ENCODE results near the gene LUM. TPM values are rescaled to one million over a fixed set of nuclear protein-coding genes. Genes with fewer than 3 reads are reported as not detected.
A peak's percentile ranks its signal among the peaks of the same experiment; 100 is the strongest.

The LUM gene
- total and polyA plus RNA-seq, 2 donors, result 745 to 2,635 TPM

- Histone ChIP-seq H3K4me1 (ENCODE audit: insufficient read depth) (no peaks in the 10 kb centered on the region), H3K4me3 (ENCODE audit: low read depth, low read length) (no peak overlapping the region), H3K27ac (ENCODE audit: low read depth) (no peak overlapping the region), H3K36me3 (ENCODE audit: insufficient read depth) (no peaks in the 10 kb centered on the region)
- 89% methylated on average over 3 of the region's 3 CpGs for WGBS
- no peak for DNase-seq (ENCODE audit: extremely low spot score)
Measured at GRCh38 chr12:91127751-91128150, 16.5 kb upstream of the LUM start.

DNA sequence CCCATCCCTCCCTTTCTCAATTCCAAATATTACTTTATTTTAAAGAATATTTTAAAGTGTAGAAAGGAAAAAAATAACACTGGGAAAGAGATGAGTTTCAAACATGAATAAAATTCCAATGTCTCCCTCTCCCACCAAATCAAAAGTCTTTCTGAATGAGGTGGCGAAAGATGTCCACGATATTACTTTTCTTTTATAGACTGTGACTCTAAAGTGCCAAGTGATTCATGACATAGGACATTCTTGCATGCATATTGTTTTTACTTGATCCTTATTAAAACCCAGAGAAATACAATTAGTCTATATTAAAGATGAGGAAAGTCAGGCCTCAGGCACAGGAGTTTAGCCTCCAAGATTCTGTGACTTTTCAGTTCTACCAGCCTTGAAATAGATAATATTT lies 16.0 kb upstream of the LUM start:
- Histone ChIP-seq H3K27ac (ENCODE audit: low read depth) (no peak overlapping the region), H3K4me3 (ENCODE audit: low read depth, low read length) (no peak overlapping the region), H3K4me1 (ENCODE audit: insufficient read depth) (no peaks in the 10 kb centered on the region), H3K36me3 (ENCODE audit: insufficient read depth) (no peaks in the 10 kb centered on the region)
- DNase-seq (ENCODE audit: extremely low spot score), result no peak
- WGBS, result 84% methylated on average over 2 of the region's 2 CpGs

DNA sequence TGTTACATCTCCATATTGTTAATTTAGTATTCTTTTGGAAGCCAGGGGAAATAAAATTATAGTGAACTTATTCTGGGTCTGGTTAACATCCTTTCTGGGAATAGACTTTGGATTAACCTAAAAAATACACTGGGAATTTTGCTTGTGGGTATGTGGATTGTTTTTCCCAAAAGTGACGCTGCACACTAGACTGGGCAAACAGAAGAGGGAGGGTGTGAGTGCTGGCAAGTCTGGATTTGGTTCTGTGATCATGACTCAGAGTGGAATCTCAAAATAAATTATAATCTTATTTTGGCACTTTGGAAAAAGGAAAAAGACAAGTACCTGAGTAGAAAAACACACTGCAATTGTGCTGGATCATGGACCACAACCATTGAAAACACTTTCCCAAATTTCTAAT lies 15.2 kb upstream of the LUM start:
- no peak for DNase-seq (ENCODE audit: extremely low spot score)

DNA sequence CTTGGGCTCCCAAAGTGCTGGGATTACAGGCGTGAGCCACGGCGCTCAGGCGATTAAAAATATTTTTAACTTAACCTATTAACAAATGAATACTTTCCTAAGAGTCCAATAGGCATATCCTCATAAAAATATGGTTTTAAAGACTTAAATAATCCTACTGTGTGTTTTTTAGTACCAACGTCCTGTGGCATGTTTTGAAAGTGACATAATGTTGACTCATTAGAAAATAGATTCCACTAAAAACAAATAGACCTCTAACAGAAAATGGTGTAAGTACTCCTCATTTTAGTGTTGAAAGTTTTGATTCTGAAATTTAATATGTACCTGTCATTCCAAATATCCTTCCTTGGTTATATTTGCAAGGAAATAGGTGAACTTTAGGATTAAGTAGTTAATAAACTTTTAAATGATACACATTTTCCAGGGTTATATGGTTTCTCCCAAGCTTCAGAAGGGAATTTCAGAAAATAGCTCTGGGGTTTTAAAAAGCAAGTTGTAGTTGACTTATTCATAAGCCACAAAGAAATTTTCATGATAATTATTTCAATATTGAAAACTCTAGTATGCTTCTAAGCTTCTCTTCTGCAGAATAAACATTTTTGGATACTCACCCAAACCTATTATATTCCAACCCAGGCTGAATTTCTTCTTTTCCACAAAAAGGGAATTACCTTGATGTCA lies 12.1 kb upstream of the LUM start:
- no peak overlapping the region for H3K4me3 ChIP-seq (ENCODE audit: low read depth, low read length)
- no peak for DNase-seq (ENCODE audit: extremely low spot score)

More for the DNA sequence above, 15.2 kb upstream of the LUM start:
- 60% methylated on average over 1 of the region's 1 CpG for WGBS
- Histone ChIP-seq H3K27ac (ENCODE audit: low read depth) (no peak overlapping the region), H3K4me1 (ENCODE audit: insufficient read depth) (no peaks in the 10 kb centered on the region), H3K4me3 (ENCODE audit: low read depth, low read length) (no peak overlapping the region), H3K36me3 (ENCODE audit: insufficient read depth) (no peaks in the 10 kb centered on the region)

DNA sequence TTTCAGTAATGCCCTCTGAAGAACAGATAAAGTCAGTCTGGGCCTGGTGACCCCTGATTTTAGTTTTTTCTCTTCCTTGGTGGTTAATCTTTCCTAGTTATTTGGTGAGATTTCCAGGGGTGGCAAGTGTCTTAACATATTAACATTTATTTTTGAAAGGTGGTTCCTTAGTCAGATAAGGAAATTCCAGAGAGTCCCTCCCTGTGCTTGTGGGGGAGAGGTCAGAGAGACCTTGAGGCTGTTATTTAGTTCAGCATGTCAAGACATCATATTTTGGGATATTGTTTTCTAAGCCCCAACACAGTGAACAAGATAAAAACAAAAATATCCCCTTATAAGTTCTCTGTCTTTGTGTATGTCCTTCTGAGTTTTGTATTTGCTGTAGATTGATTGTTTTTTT lies 9.5 kb upstream of the LUM start:
- DNase-seq (ENCODE audit: extremely low spot score), result no peak
- H3K36me3 ChIP-seq (ENCODE audit: insufficient read depth), result no peaks in the 10 kb centered on the region
- no peak overlapping the region for H3K4me3 ChIP-seq (ENCODE audit: low read depth, low read length)
- no peaks in the 10 kb centered on the region for H3K4me1 ChIP-seq (ENCODE audit: insufficient read depth)
- no peak overlapping the region for H3K27ac ChIP-seq (ENCODE audit: low read depth)

More for the DNA sequence above, 12.1 kb upstream of the LUM start:
- no peak overlapping the region for H3K27ac ChIP-seq (ENCODE audit: low read depth)
- no peaks in the 10 kb centered on the region for H3K4me1 ChIP-seq (ENCODE audit: insufficient read depth)
- 94% methylated on average over 5 of the region's 5 CpGs for WGBS
- H3K36me3 ChIP-seq (ENCODE audit: insufficient read depth), result no peaks in the 10 kb centered on the region

DNA sequence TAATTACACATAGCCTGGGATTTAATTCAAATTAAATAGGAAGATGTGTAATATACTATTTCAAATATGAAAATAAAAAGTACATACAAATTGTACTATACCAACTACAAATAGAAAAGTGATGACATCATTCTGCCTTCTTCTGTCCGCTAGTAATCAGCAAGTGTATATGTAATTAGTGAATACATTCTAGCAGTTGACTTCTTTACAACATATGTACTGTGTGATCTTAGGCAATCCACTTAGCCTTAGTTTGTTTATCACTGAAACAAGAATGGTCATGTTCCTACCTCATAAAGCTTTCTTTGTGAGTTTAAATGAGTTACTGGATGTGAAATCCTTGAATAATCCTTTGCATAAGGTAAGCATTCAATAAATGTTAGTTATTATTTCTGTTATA lies 7.8 kb upstream of the LUM start:
- 79% methylated on average over 1 of the region's 1 CpG for WGBS

DNA sequence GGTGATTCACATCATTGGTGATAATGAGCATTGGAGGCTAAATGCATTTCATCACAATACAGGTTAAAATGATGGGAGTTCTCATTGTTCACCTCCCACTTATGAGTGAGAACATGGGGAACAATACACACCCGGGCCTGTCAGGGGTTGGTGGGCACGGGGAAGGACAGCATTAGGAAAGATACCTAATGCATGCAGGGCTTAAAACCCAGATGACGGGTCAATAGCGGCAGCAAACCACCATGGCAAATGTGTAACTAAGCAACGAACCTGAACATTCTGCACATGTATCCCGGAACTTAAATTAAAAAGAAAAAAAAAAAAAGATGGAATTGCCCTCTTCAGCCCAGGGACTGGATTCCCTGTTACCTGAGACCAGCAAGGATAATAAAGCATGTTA lies 2.3 kb upstream of the LUM start:
- no peak overlapping the region for H3K27ac ChIP-seq (ENCODE audit: low read depth)
- no peak overlapping the region for H3K4me3 ChIP-seq (ENCODE audit: low read depth, low read length)
- 96% methylated on average over 6 of the region's 6 CpGs for WGBS
- no peaks in the 10 kb centered on the region for H3K4me1 ChIP-seq (ENCODE audit: insufficient read depth)
- H3K36me3 ChIP-seq (ENCODE audit: insufficient read depth), result no peaks in the 10 kb centered on the region
- DNase-seq (ENCODE audit: extremely low spot score), result no peak

More for the DNA sequence above, 7.8 kb upstream of the LUM start:
- DNase-seq (ENCODE audit: extremely low spot score), result no peak
- Histone ChIP-seq H3K27ac (ENCODE audit: low read depth) (no peak overlapping the region), H3K4me1 (ENCODE audit: insufficient read depth) (no peaks in the 10 kb centered on the region), H3K36me3 (ENCODE audit: insufficient read depth) (no peaks in the 10 kb centered on the region), H3K4me3 (ENCODE audit: low read depth, low read length) (no peak overlapping the region)

DNA sequence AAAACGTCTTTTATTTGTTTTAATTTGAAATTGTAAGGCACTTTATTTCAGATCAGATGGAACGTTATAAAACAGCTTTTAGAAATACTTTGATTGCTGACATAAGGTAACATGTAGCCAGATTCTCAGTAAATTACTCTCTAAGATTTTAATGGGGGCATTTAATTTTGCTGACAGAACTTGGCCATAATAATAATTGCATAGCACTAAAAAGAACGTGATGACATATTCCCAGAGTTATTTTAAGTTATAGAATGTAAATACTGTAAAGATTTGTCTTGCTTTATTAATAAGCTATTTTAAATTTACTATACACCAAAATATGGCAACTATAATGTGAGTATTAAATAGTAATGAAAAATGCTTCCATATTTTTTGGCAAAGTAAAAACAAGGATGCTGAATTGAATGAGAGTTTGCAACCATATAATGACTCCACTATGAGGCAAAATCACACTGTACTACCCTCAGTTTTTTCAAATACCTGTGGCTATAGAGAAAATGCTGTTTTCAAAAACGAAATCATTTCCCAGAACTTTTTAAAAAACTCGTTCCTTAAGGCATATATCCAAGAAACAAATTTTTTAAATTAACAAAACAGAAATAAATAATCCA lies 876 bp downstream of the LUM start:
- no peaks in the 10 kb centered on the region for H3K4me1 ChIP-seq (ENCODE audit: insufficient read depth)
- no peak overlapping the region for H3K27ac ChIP-seq (ENCODE audit: low read depth)
- no peaks in the 10 kb centered on the region for H3K36me3 ChIP-seq (ENCODE audit: insufficient read depth)
- DNase-seq (ENCODE audit: extremely low spot score), result no peak
- 49% methylated on average over 5 of the region's 5 CpGs for WGBS
- no peak overlapping the region for H3K4me3 ChIP-seq (ENCODE audit: low read depth, low read length)

- no peaks in the 10 kb centered on the region for H3K36me3 ChIP-seq (ENCODE audit: insufficient read depth)
- H3K4me1 ChIP-seq (ENCODE audit: insufficient read depth), result no peaks in the 10 kb centered on the region
- H3K4me3 ChIP-seq (ENCODE audit: low read depth, low read length), result peak overlapping the region; percentile 40
- WGBS, result 63% methylated on average over 2 of the region's 2 CpGs
- no peak for DNase-seq (ENCODE audit: extremely low spot score)
- no peak overlapping the region for H3K27ac ChIP-seq (ENCODE audit: low read depth)
Measured at GRCh38 chr12:91109581-91110310, 1.5 kb downstream of the LUM start.

- Histone ChIP-seq H3K4me3 (ENCODE audit: low read depth, low read length) (peak overlapping the region; percentile 23), H3K4me1 (ENCODE audit: insufficient read depth) (no peaks in the 10 kb centered on the region), H3K36me3 (ENCODE audit: insufficient read depth) (no peaks in the 10 kb centered on the region), H3K27ac (ENCODE audit: low read depth) (no peak overlapping the region)
- DNase-seq (ENCODE audit: extremely low spot score), result no peak
- 33% methylated on average over 7 of the region's 7 CpGs for whole genome bisulfite sequencing
Measured at GRCh38 chr12:91109148-91109564, 2.1 kb downstream of the LUM start.

DNA sequence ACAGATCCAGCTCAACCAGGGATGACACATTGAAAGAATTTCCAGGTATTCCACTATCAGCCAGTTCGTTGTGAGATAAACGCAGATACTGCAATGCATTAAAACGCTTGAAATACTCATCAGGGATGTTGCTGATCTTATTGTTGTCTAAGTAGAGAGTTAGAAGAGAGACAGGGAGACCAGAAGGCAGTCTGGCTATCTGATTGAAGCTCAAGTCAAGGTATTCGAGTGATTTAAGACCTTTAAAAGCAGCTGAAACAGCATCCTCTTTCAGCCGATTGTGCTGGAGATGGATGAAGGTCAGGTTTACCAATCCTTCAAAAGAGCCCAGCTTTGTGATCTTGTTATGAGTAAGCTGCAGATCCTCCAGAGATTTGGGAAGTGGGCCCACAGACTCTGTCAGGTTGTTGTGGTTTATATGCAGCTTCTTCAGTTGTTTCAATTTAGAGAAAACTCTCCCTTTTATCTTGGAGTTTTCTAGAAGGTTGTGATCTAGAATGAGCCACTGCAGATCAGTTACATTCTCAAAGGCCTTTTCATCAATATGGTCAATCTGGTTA lies 3.0 kb downstream of the LUM start:
- DNase-seq (ENCODE audit: extremely low spot score), result no peak
- Histone ChIP-seq H3K4me3 (ENCODE audit: low read depth, low read length) (no peak overlapping the region), H3K4me1 (ENCODE audit: insufficient read depth) (no peaks in the 10 kb centered on the region), H3K36me3 (ENCODE audit: insufficient read depth) (no peaks in the 10 kb centered on the region), H3K27ac (ENCODE audit: low read depth) (peak overlapping the region; percentile 50)
- 68% methylated on average over 5 of the region's 5 CpGs for WGBS

- Histone ChIP-seq H3K36me3 (ENCODE audit: insufficient read depth) (no peaks in the 10 kb centered on the region), H3K4me1 (ENCODE audit: insufficient read depth) (no peaks in the 10 kb centered on the region), H3K27ac (ENCODE audit: low read depth) (peak overlapping the region; percentile 73), H3K4me3 (ENCODE audit: low read depth, low read length) (peak overlapping the region; percentile 2)
- DNase-seq (ENCODE audit: extremely low spot score), result no peak
Measured at GRCh38 chr12:91106283-91106682, 5.0 kb downstream of the LUM start.

- no peaks in the 10 kb centered on the region for H3K36me3 ChIP-seq (ENCODE audit: insufficient read depth)
- H3K4me1 ChIP-seq (ENCODE audit: insufficient read depth), result no peaks in the 10 kb centered on the region
- WGBS, result 50% methylated on average over 5 of the region's 5 CpGs
- H3K4me3 ChIP-seq (ENCODE audit: low read depth, low read length), result peak overlapping the region; percentile 15
- no peak for DNase-seq (ENCODE audit: extremely low spot score)
- peak overlapping the region; percentile 16 for H3K27ac ChIP-seq (ENCODE audit: low read depth)
Measured at GRCh38 chr12:91105807-91106206, 5.5 kb downstream of the LUM start.

Measured in urinary bladder (tissue), 4 donors.